ENCODE results near the gene LRMDA. TPM values are rescaled to one million over a fixed set of nuclear protein-coding genes. Genes with fewer than 3 reads are reported as not detected.

Gene LRMDA
- total RNA-seq, 1 experiment from 2014 or later = 4.8 TPM

GRCh38 chr10:75654171-75654771, 222.8 kb downstream of the LRMDA start:
- H3K9me2 ChIP-seq (ENCODE audit: insufficient read depth) = no peaks in the 10 kb centered on the region
- H3K27ac ChIP-seq (ENCODE audit: low read depth, low read length) = no peak overlapping the region
- H3K4me2 ChIP-seq (ENCODE audit: low read length) = peak overlapping the region; percentile 6; the same call in 1 of the 2 replicates
- H3K4me3 ChIP-seq (replicated peaks in 1 of 2; ENCODE audit: low read depth in 1 of 2, low read length in 2 of 2) = no peak overlapping the region
- no peaks in the 10 kb centered on the region for H4K20me1 ChIP-seq (ENCODE audit: insufficient read depth)
- no peaks in the 10 kb centered on the region for H3K79me2 ChIP-seq (ENCODE audit: insufficient read depth, low read length)
- peaks cover 0 to 10% of the 10 kb centered on the region in 2 experiments; a peak in 1 of 4 replicates for H3K4me1 ChIP-seq (ENCODE audit: control insufficient read depth in 1 of 2, insufficient read depth in 2 of 2, low read length in 2 of 2)
- BruUV-seq (replicated peaks) = no TSS peak
- ChIA-PET POLR2A (no interaction called here), CTCF (no interaction called here), RAD21 (ENCODE audit: low non-redundant PET in 1 of 2, low total read pairs in 2 of 2, uncharacterized antibody in 2 of 2, unreplicated experiment in 2 of 2) (no interaction called here)
- intact Hi-C loops (cut with micrococcal nuclease) = no loop called here
- no peak for ATAC-seq
- no peak overlapping the region for H3K9ac ChIP-seq (ENCODE audit: low read length)
- no peaks in the 10 kb centered on the region for H3K36me3 ChIP-seq (ENCODE audit: control insufficient read depth in 1 of 2, insufficient read depth in 2 of 2, low read length in 2 of 2)
- no peak overlapping the region for H2AFZ ChIP-seq (ENCODE audit: low read depth, low read length, poor library complexity, severe bottlenecking)
- TF ChIP-seq EGR1 (IDR thresholded peaks at IDR 0.05; ENCODE audit: low read depth) = no peak
- TF ChIP-seq POLR2A (IDR thresholded peaks at IDR 0.05; ENCODE audit: borderline replicate concordance, extremely low read depth, insufficient read depth, insufficient read length) = no peak
- no peak for TF ChIP-seq YY1 (IDR thresholded peaks at IDR 0.05; ENCODE audit: extremely low read depth, insufficient replicate concordance, low read depth, low read length)
- no peak for DNase-seq (ENCODE audit: low read depth, low spot score)
- 0 out of 2 replicates have a peak, but pooled peaks cover 3% of the 10 kb centered on the region for H3K27me3 ChIP-seq (ENCODE audit: insufficient read depth, low read length)
- H3K9me3 ChIP-seq (ENCODE audit: control insufficient read depth in 1 of 2, insufficient read depth in 1 of 2, low read depth in 1 of 2, low read length in 2 of 2) = no peaks in the 10 kb centered on the region

- DNase-seq (ENCODE audit: low read depth, low spot score) (no peak), ATAC-seq (no peak)
- TF ChIP-seq SP1 (IDR thresholded peaks at IDR 0.05; ENCODE audit: low read depth) (no peak), SIN3A (IDR thresholded peaks at IDR 0.05; ENCODE audit: low read depth) (no peak), RAD21 (IDR thresholded peaks at IDR 0.05; ENCODE audit: low read depth) (no peak)
- Histone ChIP-seq H3K9ac (ENCODE audit: low read length) (no peak overlapping the region), H3K4me3 (replicated peaks in 1 of 2; ENCODE audit: low read depth in 1 of 2, low read length in 2 of 2) (no peak overlapping the region), H3K9me3 (ENCODE audit: control insufficient read depth in 1 of 2, insufficient read depth in 1 of 2, low read depth in 1 of 2, low read length in 2 of 2) (no peaks in the 10 kb centered on the region), H3K27me3 (ENCODE audit: insufficient read depth, low read length) (0 out of 2 replicates have a peak, but pooled peaks cover 5% of the 10 kb centered on the region), H2AFZ (ENCODE audit: low read depth, low read length, poor library complexity, severe bottlenecking) (no peak overlapping the region), H3K27ac (ENCODE audit: low read depth, low read length) (no peak overlapping the region), H3K4me2 (ENCODE audit: low read length) (no peak overlapping the region), H4K20me1 (ENCODE audit: insufficient read depth) (no peaks in the 10 kb centered on the region), H3K9me2 (ENCODE audit: insufficient read depth) (no peaks in the 10 kb centered on the region), H3K4me1 (ENCODE audit: control insufficient read depth in 1 of 2, insufficient read depth in 2 of 2, low read length in 2 of 2) (peaks cover 0 to 10% of the 10 kb centered on the region in 2 experiments; a peak in 1 of 4 replicates), H3K79me2 (ENCODE audit: insufficient read depth, low read length) (no peaks in the 10 kb centered on the region), H3K36me3 (ENCODE audit: control insufficient read depth in 1 of 2, insufficient read depth in 2 of 2, low read length in 2 of 2) (no peaks in the 10 kb centered on the region)
- no TSS peak for BruUV-seq (replicated peaks)
- intact Hi-C loops (cut with micrococcal nuclease) = no loop called here
- RAD21 ChIA-PET (ENCODE audit: low non-redundant PET in 1 of 2, low total read pairs in 2 of 2, uncharacterized antibody in 2 of 2, unreplicated experiment in 2 of 2) = no interaction called here
- CTCF ChIA-PET = no interaction called here
- POLR2A ChIA-PET = no interaction called here
These were observed 223.3 kb downstream of the LRMDA start for GRCh38 chr10:75654772-75655171.

Data from HCT116 (cell line).